Kidney epithelial cell (primary cell): Measurements from ENCODE around the gene CRYM. TPM values are rescaled to one million over a fixed set of nuclear protein-coding genes. Genes with fewer than 3 reads are reported as not detected.

Experiments
- DNase-seq: peaks from one replicate; pipeline ENCODE4 v3.0.0-alpha.2; 2010; ENCODE audit warnings: low read depth
- H3K27me3 ChIP-seq: 2 replicates; pipeline ENCODE4 v1.6.0; 2011; ENCODE audit warnings: low read length; ENCODE audit not compliant: control insufficient read depth, insufficient read depth
- H3K36me3 ChIP-seq: 2 replicates; pipeline ENCODE4 v1.5.1; 2011; ENCODE audit warnings: low read length; ENCODE audit not compliant: control insufficient read depth, insufficient read depth
- H3K4me3 ChIP-seq: 2 replicates; pipeline ENCODE4 v1.5.1; 2011; ENCODE audit warnings: low read depth, mild to moderate bottlenecking, control low read depth, low read length
- CTCF ChIP-seq: IDR thresholded peaks from 2 replicates; pipeline ENCODE4 v1.5.1; 2011; ENCODE audit warnings: mild to moderate bottlenecking, moderate library complexity, low read length, control low read depth, inconsistent platforms; ENCODE audit not compliant: insufficient read depth, poor library complexity, severe bottlenecking
- total RNA-seq: library from RNA; depleted of rRNA; stranded (reverse); fragments of >200 nt; gene quantifications from 2 replicates; pipeline ENCODE4 v1.2.3, GENCODE V29; 2015

The CRYM gene
- total RNA-seq, 1 donor from 2014 or later = 2.0 TPM

- no peaks in the 10 kb centered on the region for H3K36me3 ChIP-seq
- H3K4me3 ChIP-seq = no peak overlapping the region
- no peaks in the 10 kb centered on the region for H3K27me3 ChIP-seq
- TF ChIP-seq CTCF = no peak
- DNase-seq = peak; percentile 10
Observed at GRCh38 chr16:21218153-21218552, 59.9 kb downstream of the CRYM start.

- no peaks in the 10 kb centered on the region for H3K36me3 ChIP-seq
- no peak for DNase-seq
- no peak for TF ChIP-seq CTCF
- H3K27me3 ChIP-seq = no peaks in the 10 kb centered on the region
- H3K4me3 ChIP-seq = no peak overlapping the region
Observed at GRCh38 chr16:21217121-21217520, 61.0 kb downstream of the CRYM start.

GRCh38 chr16:21214086-21214485 lies 64.0 kb downstream of the CRYM start:
- no peak for DNase-seq
- no peak overlapping the region for H3K4me3 ChIP-seq
- no peaks in the 10 kb centered on the region for H3K36me3 ChIP-seq
- H3K27me3 ChIP-seq = no peaks in the 10 kb centered on the region
- no peak for TF ChIP-seq CTCF

GRCh38 chr16:21211486-21211885 lies 66.6 kb downstream of the CRYM start, which contains the start of gene ZP2:
Gene ZP2, minus strand, starts transcription at chr16:21211574. Its CDS starts 27 bp downstream, at chr16:21211547.
- Histone ChIP-seq H3K4me3 (no peak within 1 kb of the TSS), H3K36me3 (no peaks in the 10 kb centered on the region), H3K27me3 (no peaks in the 10 kb centered on the region)
- no peak for DNase-seq
- TF ChIP-seq CTCF = no peak

Other genes starting within 250 kb of the CRYM start
- under 0.01 TPM in 1 of 2 replicates, not detected in the other for gene DNAH3, start 127.4 kb downstream of the CRYM start, total RNA-seq
- 65.0 and 82.9 TPM in 2 replicates for gene LDAF1, start 119.6 kb downstream of the CRYM start, total RNA-seq
- not detected in 2 replicates for gene ZP2, start 66.7 kb downstream of the CRYM start, total RNA-seq
- not detected in 2 replicates for gene ANKS4B, start 44.6 kb downstream of the CRYM start, total RNA-seq